Mesothelial cell of epicardium (in vitro differentiated cells): ENCODE results near the gene MBLAC1. TPM values are rescaled to one million over a fixed set of nuclear protein-coding genes. Genes with fewer than 3 reads are reported as not detected.

Experiments used
- DNase-seq, 2 experiments: peaks; one replicate each; pipeline ENCODE4 v3.0.0; 2021; ENCODE audit warnings: low spot score in 2 of 2; ENCODE audit not compliant: unreplicated experiment in 2 of 2
- H3K27ac Mint-ChIP-seq: 2 replicates; pipeline ENCODE4 v1.8.0; 2021; ENCODE audit warnings: mixed read lengths
- H3K27me3 Mint-ChIP-seq: 2 replicates; pipeline ENCODE4 v1.8.0; 2021; ENCODE audit warnings: low read depth, mixed read lengths
- H3K36me3 Mint-ChIP-seq: 2 replicates; pipeline ENCODE4 v1.8.0; 2021; ENCODE audit warnings: mixed read lengths
- H3K4me1 Mint-ChIP-seq: 2 replicates; pipeline ENCODE4 v1.8.0; 2021; ENCODE audit warnings: mixed read lengths
- H3K4me3 Mint-ChIP-seq: 2 replicates; pipeline ENCODE4 v1.8.0; 2021; ENCODE audit warnings: mild to moderate bottlenecking, moderate library complexity, mixed read lengths
- H3K9me3 Mint-ChIP-seq: 2 replicates; pipeline ENCODE4 v1.8.0; 2021; ENCODE audit warnings: mixed read lengths
- total RNA-seq: library from RNA; stranded (reverse); gene quantifications from 3 replicates; pipeline ENCODE4 v1.2.1, GENCODE V29; 2021
- TF ChIP-seq, protein P1 (sequence below): fragments of 200-600 bp; sonication (generic); IDR thresholded peaks from one replicate; pipeline ENCODE4 v1.5.0; 2021; ENCODE audit warnings: antibody characterized with exemption; ENCODE audit not compliant: unreplicated experiment

MBLAC1 gene
- total RNA-seq, 1 donor from 2014 or later: 3.5 TPM

DNA sequence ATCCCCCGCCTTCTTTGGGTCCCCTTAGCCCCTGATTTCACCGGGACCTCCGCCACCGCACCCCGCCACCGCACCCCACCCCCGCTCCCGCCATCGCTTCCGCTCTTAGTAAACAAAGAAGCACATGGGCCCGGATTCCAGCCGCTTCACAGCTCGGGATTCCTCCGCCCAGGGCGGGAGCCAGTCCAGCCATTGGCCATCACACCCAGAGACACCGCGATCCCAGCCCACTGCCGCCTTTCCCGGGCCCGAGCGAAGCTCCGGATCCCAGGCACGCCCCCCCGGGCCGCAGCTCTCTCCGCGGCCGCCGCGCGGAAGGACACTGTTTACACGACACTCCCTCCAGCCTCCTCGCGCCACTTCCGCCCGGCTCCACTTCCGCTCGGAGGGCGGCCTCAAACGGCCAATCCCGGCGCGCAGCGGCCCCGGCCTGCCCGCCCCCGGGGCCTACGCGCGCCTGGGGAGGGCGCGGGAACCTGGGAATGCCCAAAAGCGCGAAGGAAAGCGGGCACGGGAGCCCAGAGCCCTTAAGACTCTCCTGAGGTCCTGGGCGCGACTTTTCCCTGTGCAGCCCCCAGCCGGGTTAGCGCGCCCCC, 26.2 kb upstream of the MBLAC1 start:
- peaks cover 35% of the 10 kb centered on the region for H3K36me3 Mint-ChIP-seq
- H3K4me1 Mint-ChIP-seq: peaks cover 36% of the 10 kb centered on the region
- H3K27ac Mint-ChIP-seq: peak overlapping the region; percentile 99
- no peaks in the 10 kb centered on the region for H3K27me3 Mint-ChIP-seq
- peak; percentile 95 to 98 for DNase-seq
- TF ChIP-seq, protein P1, sequence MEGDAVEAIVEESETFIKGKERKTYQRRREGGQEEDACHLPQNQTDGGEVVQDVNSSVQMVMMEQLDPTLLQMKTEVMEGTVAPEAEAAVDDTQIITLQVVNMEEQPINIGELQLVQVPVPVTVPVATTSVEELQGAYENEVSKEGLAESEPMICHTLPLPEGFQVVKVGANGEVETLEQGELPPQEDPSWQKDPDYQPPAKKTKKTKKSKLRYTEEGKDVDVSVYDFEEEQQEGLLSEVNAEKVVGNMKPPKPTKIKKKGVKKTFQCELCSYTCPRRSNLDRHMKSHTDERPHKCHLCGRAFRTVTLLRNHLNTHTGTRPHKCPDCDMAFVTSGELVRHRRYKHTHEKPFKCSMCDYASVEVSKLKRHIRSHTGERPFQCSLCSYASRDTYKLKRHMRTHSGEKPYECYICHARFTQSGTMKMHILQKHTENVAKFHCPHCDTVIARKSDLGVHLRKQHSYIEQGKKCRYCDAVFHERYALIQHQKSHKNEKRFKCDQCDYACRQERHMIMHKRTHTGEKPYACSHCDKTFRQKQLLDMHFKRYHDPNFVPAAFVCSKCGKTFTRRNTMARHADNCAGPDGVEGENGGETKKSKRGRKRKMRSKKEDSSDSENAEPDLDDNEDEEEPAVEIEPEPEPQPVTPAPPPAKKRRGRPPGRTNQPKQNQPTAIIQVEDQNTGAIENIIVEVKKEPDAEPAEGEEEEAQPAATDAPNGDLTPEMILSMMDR: no peak
- H3K9me3 Mint-ChIP-seq: no peaks in the 10 kb centered on the region
- peak overlapping the region; percentile 89 for H3K4me3 Mint-ChIP-seq

GRCh38 chr7:100101016-100101862, 25.5 kb upstream of the MBLAC1 start, which contains the start of the genes AP4M1 and MCM7:
AP4M1 (plus strand) TSS chr7:100101643; CDS start chr7:100101715, 72 bp downstream.
MCM7 (minus strand) TSS chr7:100101397; CDS start chr7:100101294, 103 bp downstream.
- H3K36me3 Mint-ChIP-seq: peaks cover 30% of the 10 kb centered on the region
- peak; percentile 96 to 97 for DNase-seq
- peaks cover 36% of the 10 kb centered on the region for H3K4me1 Mint-ChIP-seq
- H3K27ac Mint-ChIP-seq: peak within 1 kb of the TSS; percentile 99
- TF ChIP-seq, protein P1: no peak
- H3K9me3 Mint-ChIP-seq: no peaks in the 10 kb centered on the region
- H3K4me3 Mint-ChIP-seq: peak within 1 kb of the TSS; percentile 89
- no peaks in the 10 kb centered on the region for H3K27me3 Mint-ChIP-seq

GRCh38 chr7:100102950-100103840, 23.6 kb upstream of the MBLAC1 start:
- H3K27me3 Mint-ChIP-seq: no peaks in the 10 kb centered on the region
- no peak for DNase-seq
- H3K9me3 Mint-ChIP-seq: no peaks in the 10 kb centered on the region
- peak overlapping the region; percentile 99 for H3K27ac Mint-ChIP-seq
- H3K4me3 Mint-ChIP-seq: peak overlapping the region; percentile 89
- TF ChIP-seq, protein P1: no peak
- H3K36me3 Mint-ChIP-seq: peaks cover 21% of the 10 kb centered on the region
- H3K4me1 Mint-ChIP-seq: peaks cover 27% of the 10 kb centered on the region

GRCh38 chr7:100105534-100105933, 21.2 kb upstream of the MBLAC1 start:
- Mint-ChIP-seq H3K36me3 (peaks cover 11% of the 10 kb centered on the region), H3K9me3 (no peaks in the 10 kb centered on the region), H3K4me3 (no peak overlapping the region), H3K27ac (no peak overlapping the region), H3K4me1 (peaks cover 7% of the 10 kb centered on the region), H3K27me3 (no peaks in the 10 kb centered on the region)
- TF ChIP-seq, protein P1: no peak
- no peak for DNase-seq

DNA sequence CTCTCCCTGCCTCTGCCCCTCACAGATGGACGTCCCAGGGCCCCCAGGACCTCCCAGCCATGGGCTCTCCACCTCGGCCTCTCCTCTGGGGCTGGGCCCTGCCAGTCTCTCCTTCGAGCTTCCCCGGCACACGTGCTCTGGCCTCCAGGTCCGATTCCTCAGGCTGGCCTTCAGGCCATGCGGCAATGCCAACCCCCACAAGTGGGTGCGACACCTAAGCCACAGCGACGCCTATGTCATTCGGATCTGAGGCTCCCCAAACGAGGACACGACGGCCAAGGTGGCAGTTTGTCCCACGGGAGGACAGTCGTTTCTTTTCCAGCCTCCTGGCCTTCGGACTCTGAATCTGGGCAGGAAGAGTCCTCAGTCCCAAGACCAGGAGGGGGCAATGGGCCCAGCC, 20.1 kb upstream of the MBLAC1 start:
- no peak overlapping the region for H3K27ac Mint-ChIP-seq
- TF ChIP-seq, protein P1: no peak
- no peak overlapping the region for H3K4me3 Mint-ChIP-seq
- H3K36me3 Mint-ChIP-seq: peaks cover 19% of the 10 kb centered on the region
- H3K27me3 Mint-ChIP-seq: no peaks in the 10 kb centered on the region
- DNase-seq: no peak
- no peaks in the 10 kb centered on the region for H3K9me3 Mint-ChIP-seq
- peaks cover 7% of the 10 kb centered on the region for H3K4me1 Mint-ChIP-seq
